ENCODE data around the gene FBXO31.

- no peak for TF ChIP-seq EZH2 (IDR thresholded peaks at IDR 0.05)
- no peak for TF ChIP-seq CTCF (IDR thresholded peaks at IDR 0.05)
- no peak for TF ChIP-seq EZH2phosphoT487 (IDR thresholded peaks at IDR 0.05)
Measured at GRCh38 chr16:87336434-87337240, 46.9 kb downstream of the FBXO31 start.

Measured in neural progenitor cell (in vitro differentiated cells).